HEK293 (cell line): ENCODE results near the gene STK10.

Source experiments
- AEBP2 ChIP-seq: fragments of 450-650 bp; formaldehyde crosslinking; IDR thresholded peaks from 2 replicates; pipeline ENCODE4 v1.5.1; 2016; ENCODE audit warnings: missing biosample characterization, missing genetic modification characterization, borderline replicate concordance
- GLI2 ChIP-seq: fragments of 450-650 bp; formaldehyde crosslinking; IDR thresholded peaks from 2 replicates; pipeline ENCODE4; 2017; ENCODE audit warnings: missing biosample characterization, missing genetic modification characterization, low read depth, borderline replicate concordance
- TSHZ1 ChIP-seq: fragments of 450-650 bp; formaldehyde crosslinking; IDR thresholded peaks from 2 replicates; pipeline ENCODE4 v1.5.1; 2016; ENCODE audit warnings: missing biosample characterization, missing genetic modification characterization, borderline replicate concordance
- ZBTB10 ChIP-seq: fragments of 450-650 bp; formaldehyde crosslinking; IDR thresholded peaks from 2 replicates; pipeline ENCODE4 v1.5.1; 2016; ENCODE audit warnings: missing biosample characterization, missing genetic modification characterization
- ZBTB20 ChIP-seq: fragments of 450-650 bp; formaldehyde crosslinking; IDR thresholded peaks from 2 replicates; pipeline ENCODE4 v1.5.1; 2016; ENCODE audit warnings: missing biosample characterization, missing genetic modification characterization
- ZBTB44 ChIP-seq: fragments of 450-650 bp; IDR thresholded peaks from 2 replicates; pipeline ENCODE4 v1.5.1; 2018; ENCODE audit warnings: missing biosample characterization, mild to moderate bottlenecking, missing genetic modification characterization
- ZBTB49 ChIP-seq: fragments of 450-650 bp; formaldehyde crosslinking; IDR thresholded peaks from 2 replicates; pipeline ENCODE4 v1.5.1; 2016; ENCODE audit warnings: missing biosample characterization, missing genetic modification characterization, low read depth
- ZNF112 ChIP-seq: fragments of 450-650 bp; formaldehyde crosslinking; IDR thresholded peaks from 2 replicates; pipeline ENCODE4 v1.5.0; 2017; ENCODE audit warnings: missing biosample characterization, missing genetic modification characterization
- ZNF121 ChIP-seq: fragments of 450-650 bp; formaldehyde crosslinking; IDR thresholded peaks from 2 replicates; pipeline ENCODE4 v1.5.1; 2016; ENCODE audit warnings: missing biosample characterization, missing genetic modification characterization
- ZNF324 ChIP-seq: fragments of 450-650 bp; formaldehyde crosslinking; IDR thresholded peaks from 2 replicates; pipeline ENCODE4 v1.5.1; 2016; ENCODE audit warnings: missing biosample characterization, missing genetic modification characterization
- ZNF404 ChIP-seq: fragments of 450-650 bp; formaldehyde crosslinking; IDR thresholded peaks from 2 replicates; pipeline ENCODE4 v1.5.1; 2017; ENCODE audit warnings: missing biosample characterization, missing genetic modification characterization
- ZNF645 ChIP-seq: fragments of 450-650 bp; formaldehyde crosslinking; IDR thresholded peaks from 2 replicates; pipeline ENCODE4; 2016; ENCODE audit warnings: missing biosample characterization, missing genetic modification characterization
- ZNF654 ChIP-seq: fragments of 450-650 bp; formaldehyde crosslinking; IDR thresholded peaks from 2 replicates; pipeline ENCODE4 v1.5.1; 2016; ENCODE audit warnings: low read depth, missing biosample characterization, missing genetic modification characterization
- ZNF747 ChIP-seq: fragments of 450-650 bp; formaldehyde crosslinking; IDR thresholded peaks from 2 replicates; pipeline ENCODE4 v1.5.1; 2016; ENCODE audit warnings: missing biosample characterization, missing genetic modification characterization
- ZNF776 ChIP-seq: fragments of 450-650 bp; formaldehyde crosslinking; IDR thresholded peaks from 2 replicates; pipeline ENCODE4 v1.5.0; 2017; ENCODE audit warnings: missing biosample characterization, missing genetic modification characterization, borderline replicate concordance
- ZSCAN30 ChIP-seq: fragments of 450-650 bp; IDR thresholded peaks from 2 replicates; pipeline ENCODE4 v1.5.1; 2018; ENCODE audit warnings: missing biosample characterization, mild to moderate bottlenecking, missing genetic modification characterization, moderate library complexity

Gene STK10

GRCh38 chr5:172097356-172097755 is 90.7 kb downstream of the STK10 start (continued):
- TF ChIP-seq TSHZ1 (tag by site-specific recombination), result no peak
- no peak for TF ChIP-seq ZBTB10 (tag by site-specific recombination)
- TF ChIP-seq AEBP2 (tag by site-specific recombination), result no peak
- TF ChIP-seq ZBTB49 (tag by site-specific recombination), result no peak
- no peak for TF ChIP-seq ZNF404
- TF ChIP-seq ZBTB44 (tag by site-specific recombination), result no peak
- TF ChIP-seq ZBTB20 (tag by site-specific recombination), result no peak
- TF ChIP-seq GLI2 (tag by site-specific recombination), result no peak
- TF ChIP-seq ZNF645 (tag by site-specific recombination), result no peak
- no peak for TF ChIP-seq ZNF324 (tag by site-specific recombination)
- TF ChIP-seq ZNF776 (tag by site-specific recombination), result no peak
- TF ChIP-seq ZNF654 (tag by site-specific recombination), result no peak
- TF ChIP-seq ZNF112, result no peak
- TF ChIP-seq ZNF121 (tag by site-specific recombination), result no peak
- no peak for TF ChIP-seq ZSCAN30 (tag by site-specific recombination)
- no peak for TF ChIP-seq ZNF747 (tag by site-specific recombination)
- TF ChIP-seq, all 188 proteins: peak for 0
